Measurements from ENCODE around the gene DCUN1D2. TPM values are rescaled to one million over a fixed set of nuclear protein-coding genes. Genes with fewer than 3 reads are reported as not detected.

DCUN1D2 gene
- total RNA-seq, 4 donors from 2014 or later: 12.3 to 20.2 (median 17.3) TPM

DNA sequence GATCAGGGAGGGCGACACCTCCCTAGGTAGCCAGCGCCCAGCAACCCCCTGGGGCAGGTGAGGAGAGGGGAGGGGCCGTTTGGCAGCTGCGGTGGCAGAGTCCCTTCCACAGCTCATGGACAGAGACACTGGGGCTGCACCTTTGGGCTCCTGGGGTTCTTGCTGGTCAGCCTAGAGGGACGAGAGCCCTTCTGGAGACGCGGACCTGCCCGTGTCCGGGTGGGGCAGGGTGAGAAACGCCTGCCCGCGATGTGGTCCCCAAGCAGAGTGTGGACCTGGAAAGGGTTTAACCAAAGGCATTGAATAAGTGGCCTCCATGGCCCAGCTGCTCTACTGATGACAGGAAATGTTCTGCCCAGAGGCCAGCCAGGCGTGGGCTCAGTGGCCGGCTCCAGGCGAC is 75.5 kb downstream of the DCUN1D2 start:
- Histone ChIP-seq H3K9me3 (no peaks in the 10 kb centered on the region), H3K36me3 (no peaks in the 10 kb centered on the region), H3K27ac (peak overlapping the region in 3 of 4 donors; percentile 57 to 85 (median 84)), H3K4me3 (no peak overlapping the region), H3K4me1 (peaks cover 0 to 49% (median 14%) of the 10 kb centered on the region in 3 donors), H3K27me3 (peaks cover 9% of the 10 kb centered on the region)
- TF ChIP-seq EP300 (IDR thresholded peaks at IDR 0.05) (no peak), POLR2A (IDR thresholded peaks at IDR 0.05) (no peak), POLR2AphosphoS5 (IDR thresholded peaks at IDR 0.05) (no peak)
- TF ChIP-seq, protein P1, sequence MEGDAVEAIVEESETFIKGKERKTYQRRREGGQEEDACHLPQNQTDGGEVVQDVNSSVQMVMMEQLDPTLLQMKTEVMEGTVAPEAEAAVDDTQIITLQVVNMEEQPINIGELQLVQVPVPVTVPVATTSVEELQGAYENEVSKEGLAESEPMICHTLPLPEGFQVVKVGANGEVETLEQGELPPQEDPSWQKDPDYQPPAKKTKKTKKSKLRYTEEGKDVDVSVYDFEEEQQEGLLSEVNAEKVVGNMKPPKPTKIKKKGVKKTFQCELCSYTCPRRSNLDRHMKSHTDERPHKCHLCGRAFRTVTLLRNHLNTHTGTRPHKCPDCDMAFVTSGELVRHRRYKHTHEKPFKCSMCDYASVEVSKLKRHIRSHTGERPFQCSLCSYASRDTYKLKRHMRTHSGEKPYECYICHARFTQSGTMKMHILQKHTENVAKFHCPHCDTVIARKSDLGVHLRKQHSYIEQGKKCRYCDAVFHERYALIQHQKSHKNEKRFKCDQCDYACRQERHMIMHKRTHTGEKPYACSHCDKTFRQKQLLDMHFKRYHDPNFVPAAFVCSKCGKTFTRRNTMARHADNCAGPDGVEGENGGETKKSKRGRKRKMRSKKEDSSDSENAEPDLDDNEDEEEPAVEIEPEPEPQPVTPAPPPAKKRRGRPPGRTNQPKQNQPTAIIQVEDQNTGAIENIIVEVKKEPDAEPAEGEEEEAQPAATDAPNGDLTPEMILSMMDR (IDR thresholded peaks at IDR 0.05): no peak
- 80% methylated on average over 1 of the region's 15 CpGs; no CpG with 5 or more reads in 1 of the 2 donors for WGBS, 2 donors (ENCODE audit: low coverage in 1 of 2)
- no peak for ATAC-seq

DNA sequence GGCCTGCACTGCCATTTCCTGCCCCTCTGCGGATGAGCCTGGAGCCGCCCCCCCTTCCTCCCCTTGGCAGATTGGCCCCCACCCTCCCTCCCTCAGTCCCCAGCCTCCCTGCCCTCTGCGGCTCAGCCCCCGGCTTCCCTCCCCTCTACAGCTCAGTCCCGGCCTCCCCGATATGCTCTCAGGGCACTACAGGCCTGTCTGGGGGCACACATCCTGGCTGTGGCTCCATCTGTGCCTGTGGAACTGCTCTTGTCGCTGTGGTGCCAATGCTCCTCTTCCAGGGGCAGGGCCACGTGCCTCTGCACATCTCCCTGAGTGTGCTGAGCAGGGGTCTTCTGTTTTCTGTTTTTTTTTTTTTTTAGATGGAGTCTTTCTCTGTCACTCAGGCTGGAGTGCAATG is 76.2 kb downstream of the DCUN1D2 start:
- 78 to 80% methylated on average over 1 to 4 of the region's 8 CpGs for WGBS, 2 donors (ENCODE audit: low coverage in 1 of 2)
- Histone ChIP-seq H3K36me3 (no peaks in the 10 kb centered on the region), H3K4me1 (peaks cover 0 to 53% (median 16%) of the 10 kb centered on the region in 3 donors), H3K4me3 (no peak overlapping the region), H3K9me3 (no peaks in the 10 kb centered on the region), H3K27ac (peak overlapping the region; percentile 41 to 88 (median 84)), H3K27me3 (peaks cover 10% of the 10 kb centered on the region)
- no peak for TF ChIP-seq POLR2AphosphoS5 (IDR thresholded peaks at IDR 0.05)
- TF ChIP-seq POLR2A (IDR thresholded peaks at IDR 0.05): no peak
- TF ChIP-seq, protein P1 (IDR thresholded peaks at IDR 0.05): no peak
- no peak for TF ChIP-seq EP300 (IDR thresholded peaks at IDR 0.05)
- ATAC-seq: no peak

DNA sequence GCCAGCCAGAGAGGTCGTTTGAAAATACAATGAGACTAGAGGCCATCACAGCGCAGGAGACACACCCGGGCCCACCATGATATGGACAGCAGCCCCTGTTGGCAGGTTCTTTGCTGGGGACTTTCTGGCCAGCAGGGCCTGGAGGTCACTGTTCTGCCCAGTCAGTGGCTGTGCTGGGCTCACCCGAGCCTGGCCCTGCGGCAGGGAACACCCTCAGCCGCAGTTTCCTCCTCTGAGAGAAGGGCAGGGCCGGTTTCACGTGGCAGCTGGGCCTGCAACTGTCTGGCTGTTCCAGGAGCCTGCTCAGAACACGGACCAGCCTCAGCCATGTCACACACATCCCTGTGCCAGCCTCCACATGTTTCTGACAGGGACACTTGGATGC is 76.6 kb downstream of the DCUN1D2 start:
- H3K4me3 ChIP-seq: peak overlapping the region in 1 of 2 donors; percentile 32
- H3K27ac ChIP-seq: peak overlapping the region; percentile 41 to 88 (median 84)
- TF ChIP-seq EP300 (IDR thresholded peaks at IDR 0.05) (no peak), POLR2A (IDR thresholded peaks at IDR 0.05) (no peak)
- peaks cover 10% of the 10 kb centered on the region for H3K27me3 ChIP-seq
- H3K9me3 ChIP-seq: no peaks in the 10 kb centered on the region
- WGBS, 2 donors (ENCODE audit: low coverage in 1 of 2): 33 to 48% methylated on average over 2 to 3 of the region's 9 CpGs
- ATAC-seq: peak; percentile 74
- no peaks in the 10 kb centered on the region for H3K36me3 ChIP-seq
- peaks cover 0 to 54% (median 16%) of the 10 kb centered on the region in 3 donors for H3K4me1 ChIP-seq

DNA sequence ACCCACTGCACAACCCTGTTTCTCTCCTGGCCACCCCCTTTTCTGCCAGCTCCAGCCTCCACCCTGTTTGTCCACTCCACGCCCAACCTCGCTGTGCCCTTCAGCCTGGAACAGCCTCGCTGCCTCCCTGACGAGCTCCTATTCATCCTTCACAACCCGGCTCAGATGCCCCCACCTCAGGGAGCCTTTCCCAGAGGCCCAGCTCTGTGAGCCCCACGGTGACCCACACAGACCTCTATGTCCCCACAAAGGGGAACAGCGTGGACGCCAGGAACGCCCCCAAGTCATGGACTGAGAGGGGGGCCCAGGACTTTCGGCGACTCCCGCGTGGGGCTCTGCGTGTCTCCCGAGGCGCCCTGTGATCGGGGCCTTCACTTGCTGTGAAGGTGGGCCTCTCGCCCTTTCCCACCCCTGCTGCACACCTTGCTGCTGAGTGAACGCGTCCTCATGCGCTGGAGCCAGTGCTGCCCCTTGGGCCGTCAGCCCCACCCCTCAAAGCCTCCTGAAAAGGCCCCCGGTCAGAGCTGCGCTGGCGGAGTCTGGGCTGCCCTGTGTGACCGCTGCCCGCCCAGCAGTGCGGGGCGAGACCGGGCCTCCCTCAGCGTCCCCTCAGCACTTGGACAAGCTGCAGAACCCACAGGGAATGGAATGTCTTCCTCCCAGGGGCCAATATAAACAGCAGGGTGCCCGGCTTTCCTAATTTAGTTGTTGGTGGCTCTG is 77.2 kb downstream of the DCUN1D2 start:
- Histone ChIP-seq H3K9me3 (no peaks in the 10 kb centered on the region), H3K4me1 (peaks cover 0 to 59% (median 16%) of the 10 kb centered on the region in 3 donors), H3K27me3 (peaks cover 10% of the 10 kb centered on the region), H3K36me3 (no peaks in the 10 kb centered on the region), H3K27ac (peak overlapping the region; percentile 59 to 88 (median 84)), H3K4me3 (peak overlapping the region in 1 of 2 donors; percentile 32)
- peak; percentile 78 for ATAC-seq
- 83 to 94% methylated on average over 4 to 9 of the region's 32 CpGs for WGBS, 2 donors (ENCODE audit: low coverage in 1 of 2)
- TF ChIP-seq, protein P1 (IDR thresholded peaks at IDR 0.05): no peak
- peak in 1 of 2 donors; percentile 34 for TF ChIP-seq POLR2A (IDR thresholded peaks at IDR 0.05)
- no peak for TF ChIP-seq EP300 (IDR thresholded peaks at IDR 0.05)
- TF ChIP-seq POLR2AphosphoS5 (IDR thresholded peaks at IDR 0.05): peak; percentile 74

DNA sequence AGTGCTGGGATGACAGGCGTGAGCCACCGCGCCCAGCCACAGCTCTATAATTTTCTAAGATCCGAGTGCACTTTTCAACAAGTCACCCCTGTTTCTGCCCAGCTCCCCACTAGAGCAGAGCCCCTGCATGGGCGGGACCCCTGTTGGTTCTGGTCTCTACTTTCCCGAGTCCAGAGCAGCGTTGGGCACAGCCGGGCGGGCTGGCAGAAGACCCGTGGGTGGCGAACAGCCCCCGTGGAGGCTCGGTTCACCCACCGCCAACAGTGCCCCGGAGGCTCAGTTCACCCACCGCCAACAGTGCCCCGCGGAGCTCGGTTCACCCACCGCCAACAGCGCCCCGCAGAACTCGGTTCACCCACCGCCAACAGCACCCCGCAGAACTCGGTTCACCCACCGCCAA is 78.1 kb downstream of the DCUN1D2 start:
- Histone ChIP-seq H3K27ac (peak overlapping the region in 3 of 4 donors; percentile 54 to 85 (median 84)), H3K9me3 (no peaks in the 10 kb centered on the region), H3K27me3 (peaks cover 19% of the 10 kb centered on the region), H3K36me3 (peaks cover 0 to 5% of the 10 kb centered on the region in 2 donors), H3K4me3 (no peak overlapping the region), H3K4me1 (peaks cover 0 to 64% (median 16%) of the 10 kb centered on the region in 3 donors)
- WGBS, 2 donors (ENCODE audit: low coverage in 1 of 2): no CpG with 5 or more reads among the region's 27 CpGs
- no peak for ATAC-seq
- TF ChIP-seq POLR2AphosphoS5 (IDR thresholded peaks at IDR 0.05): no peak
